ENCODE data around the gene STAT5B. TPM values are rescaled to one million over a fixed set of nuclear protein-coding genes. Genes with fewer than 3 reads are reported as not detected.
"Not testable (repeated sequence)": the region's sequence is repeated elsewhere in the genome, so short reads cannot be mapped to it uniquely, and the experiment has no call there.

Gene STAT5B
- total and polyA plus RNA-seq, 2 of the 8 experiments (the other 6 are each of a cell fraction or from before 2014, with no cell fraction given): 35.3 to 52.6 TPM

GRCh38 chr17:42299913-42300312 lies 23.7 kb upstream of the STAT5B start:
- H2BK12ac ChIP-seq (ENCODE audit: low read depth, low read length); H3K27me3 ChIP-seq (replicated peaks in 1 of 4; ENCODE audit: control insufficient read depth in 3 of 4, extremely low read depth in 1 of 4, insufficient read depth in 3 of 4, low read length in 3 of 4); H2BK120ac ChIP-seq (replicated peaks; ENCODE audit: low read depth, low read length); H2AK5ac ChIP-seq (ENCODE audit: low read depth, low read length); H4K8ac ChIP-seq (ENCODE audit: extremely low read depth, insufficient read depth, low read length); H3K4me1 ChIP-seq (replicated peaks in 1 of 4; ENCODE audit: control insufficient read depth in 3 of 4, insufficient read depth in 4 of 4, low read length in 3 of 4); H3K27ac ChIP-seq (ENCODE audit: low read depth, low read length); H3K9me3 ChIP-seq (ENCODE audit: insufficient read depth in 2 of 2, low read depth in 1 of 2, low read length in 1 of 2); DNase-seq (ENCODE audit: low read depth in 1 of 2, low spot score in 2 of 2); H3K4me3 ChIP-seq (ENCODE audit: extremely low read depth in 1 of 4, insufficient read depth in 2 of 4, low read depth in 3 of 4, low read length in 4 of 4); H3K79me1 ChIP-seq (ENCODE audit: low read depth, low read length); FAIRE-seq; H3K4ac ChIP-seq (replicated peaks; ENCODE audit: insufficient read length, low read depth, low read length); POLR2A ChIA-PET (ENCODE audit: partially characterized antibody); H3K23ac ChIP-seq (ENCODE audit: insufficient read length); H3K56ac ChIP-seq (replicated peaks; ENCODE audit: insufficient read length, low read depth, low read length); H2BK5ac ChIP-seq (ENCODE audit: low read depth, low read length); H3K79me2 ChIP-seq (ENCODE audit: control insufficient read depth in 1 of 2, insufficient read depth in 2 of 2, low read length in 2 of 2); H4K5ac ChIP-seq (ENCODE audit: insufficient read length, low read depth, low read length); H3K9ac ChIP-seq (replicated peaks in 1 of 4; ENCODE audit: extremely low read depth in 1 of 4, low read depth in 3 of 4, low read length in 3 of 4); H3K36me3 ChIP-seq (ENCODE audit: control insufficient read depth in 2 of 4, insufficient read depth in 4 of 4, low read length in 3 of 4); H3K4me2 ChIP-seq (ENCODE audit: insufficient read depth in 1 of 2, low read depth in 2 of 2, low read length in 2 of 2); H2AFZ ChIP-seq (ENCODE audit: low read length); H2BK20ac ChIP-seq (ENCODE audit: low read length); H4K91ac ChIP-seq (replicated peaks; ENCODE audit: insufficient read length, low read length); H3K23me2 ChIP-seq (ENCODE audit: low read depth, low read length); H3K14ac ChIP-seq (ENCODE audit: insufficient read length); H4K20me1 ChIP-seq (replicated peaks in 1 of 2; ENCODE audit: control insufficient read depth in 1 of 2, insufficient read depth in 2 of 2, low read length in 2 of 2); H3K18ac ChIP-seq (ENCODE audit: extremely low read depth, low read length); H2BK15ac ChIP-seq (ENCODE audit: low read length): not testable (repeated sequence)
- no CpG with 5 or more reads among the region's 17 CpGs for WGBS, 2 experiments (ENCODE audit: extremely low coverage in 1 of 2, insufficient coverage in 1 of 2, insufficient read length in 1 of 2, insufficient replicate concordance in 2 of 2, low coverage in 1 of 2, low lambda C conversion rate in 2 of 2, missing lambda C conversion rate in 1 of 2)
- CTCF ChIA-PET (ENCODE audit: partially characterized antibody): interaction anchor here (4.8 kb wide), 1 partner anchor 12 kb away, joined by 43 read pairs; no protein-coding TSS in a partner anchor

- CTCF ChIA-PET (ENCODE audit: partially characterized antibody): interaction anchor here (4.8 kb wide), 1 partner anchor 12 kb away, joined by 43 read pairs; no protein-coding TSS in a partner anchor
- not testable (repeated sequence) for H3K36me3 ChIP-seq (ENCODE audit: control insufficient read depth in 2 of 4, insufficient read depth in 4 of 4, low read length in 3 of 4)
Observed at GRCh38 chr17:42299361-42299760, 23.2 kb upstream of the STAT5B start.

More at GRCh38 chr17:42299361-42299760, 23.2 kb upstream of the STAT5B start:
- H3K79me1 ChIP-seq (ENCODE audit: low read depth, low read length); H4K5ac ChIP-seq (ENCODE audit: insufficient read length, low read depth, low read length); H3K9ac ChIP-seq (replicated peaks in 1 of 4; ENCODE audit: extremely low read depth in 1 of 4, low read depth in 3 of 4, low read length in 3 of 4); H2AFZ ChIP-seq (ENCODE audit: low read length); H3K23ac ChIP-seq (ENCODE audit: insufficient read length); H2BK15ac ChIP-seq (ENCODE audit: low read length); H4K91ac ChIP-seq (replicated peaks; ENCODE audit: insufficient read length, low read length); H2BK5ac ChIP-seq (ENCODE audit: low read depth, low read length); H4K8ac ChIP-seq (ENCODE audit: extremely low read depth, insufficient read depth, low read length); H3K9me3 ChIP-seq (ENCODE audit: insufficient read depth in 2 of 2, low read depth in 1 of 2, low read length in 1 of 2); H3K18ac ChIP-seq (ENCODE audit: extremely low read depth, low read length); H3K56ac ChIP-seq (replicated peaks; ENCODE audit: insufficient read length, low read depth, low read length); H2BK12ac ChIP-seq (ENCODE audit: low read depth, low read length); H3K4ac ChIP-seq (replicated peaks; ENCODE audit: insufficient read length, low read depth, low read length); H3K4me2 ChIP-seq (ENCODE audit: insufficient read depth in 1 of 2, low read depth in 2 of 2, low read length in 2 of 2); DNase-seq (ENCODE audit: low read depth in 1 of 2, low spot score in 2 of 2); H2BK20ac ChIP-seq (ENCODE audit: low read length); H3K23me2 ChIP-seq (ENCODE audit: low read depth, low read length); H3K27ac ChIP-seq (ENCODE audit: low read depth, low read length); H3K4me1 ChIP-seq (replicated peaks in 1 of 4; ENCODE audit: control insufficient read depth in 3 of 4, insufficient read depth in 4 of 4, low read length in 3 of 4); H3K27me3 ChIP-seq (replicated peaks in 1 of 4; ENCODE audit: control insufficient read depth in 3 of 4, extremely low read depth in 1 of 4, insufficient read depth in 3 of 4, low read length in 3 of 4); FAIRE-seq; H2AK5ac ChIP-seq (ENCODE audit: low read depth, low read length); H3K4me3 ChIP-seq (ENCODE audit: extremely low read depth in 1 of 4, insufficient read depth in 2 of 4, low read depth in 3 of 4, low read length in 4 of 4); H3K79me2 ChIP-seq (ENCODE audit: control insufficient read depth in 1 of 2, insufficient read depth in 2 of 2, low read length in 2 of 2); H2BK120ac ChIP-seq (replicated peaks; ENCODE audit: low read depth, low read length); H4K20me1 ChIP-seq (replicated peaks in 1 of 2; ENCODE audit: control insufficient read depth in 1 of 2, insufficient read depth in 2 of 2, low read length in 2 of 2); H3K14ac ChIP-seq (ENCODE audit: insufficient read length): not testable (repeated sequence)
- POLR2A ChIA-PET (ENCODE audit: partially characterized antibody): interaction anchor here (1.1 to 2.0 kb wide), 2 partner anchors 11 to 12 kb away, joined by 3 to 7 read pairs; partner anchors contain the start of gene STAT5A
- WGBS, 2 experiments (ENCODE audit: extremely low coverage in 1 of 2, insufficient coverage in 1 of 2, insufficient read length in 1 of 2, insufficient replicate concordance in 2 of 2, low coverage in 1 of 2, low lambda C conversion rate in 2 of 2, missing lambda C conversion rate in 1 of 2): 90% methylated on average over 9 of the region's 10 CpGs; no CpG with 5 or more reads in 1 of the 2 experiments

All from H1 (cell line).